GM12865 (cell line): ENCODE results near the gene BBOX1.

Experiments used
- DNase-seq: peaks from one replicate; pipeline ENCODE4 v3.0.0; 2010; ENCODE audit warnings: low read depth
- H3K4me3 ChIP-seq: 2 replicates; pipeline ENCODE4 v1.5.1; 2011; ENCODE audit warnings: mild to moderate bottlenecking, low read depth, low read length, control low read depth
- TF ChIP-seq, protein P1 (sequence below): IDR thresholded peaks from 2 replicates; pipeline ENCODE4 v1.5.1; 2011; ENCODE audit warnings: low read length, control low read depth, low read depth, inconsistent platforms; ENCODE audit not compliant: insufficient read depth; ENCODE audit errors: missing control alignments

The BBOX1 gene

GRCh38 chr11:27111896-27112295 lies 71.3 kb downstream of the BBOX1 start:
- DNase-seq, result no peak
- H3K4me3 ChIP-seq, result no peak overlapping the region
- TF ChIP-seq, protein P1, sequence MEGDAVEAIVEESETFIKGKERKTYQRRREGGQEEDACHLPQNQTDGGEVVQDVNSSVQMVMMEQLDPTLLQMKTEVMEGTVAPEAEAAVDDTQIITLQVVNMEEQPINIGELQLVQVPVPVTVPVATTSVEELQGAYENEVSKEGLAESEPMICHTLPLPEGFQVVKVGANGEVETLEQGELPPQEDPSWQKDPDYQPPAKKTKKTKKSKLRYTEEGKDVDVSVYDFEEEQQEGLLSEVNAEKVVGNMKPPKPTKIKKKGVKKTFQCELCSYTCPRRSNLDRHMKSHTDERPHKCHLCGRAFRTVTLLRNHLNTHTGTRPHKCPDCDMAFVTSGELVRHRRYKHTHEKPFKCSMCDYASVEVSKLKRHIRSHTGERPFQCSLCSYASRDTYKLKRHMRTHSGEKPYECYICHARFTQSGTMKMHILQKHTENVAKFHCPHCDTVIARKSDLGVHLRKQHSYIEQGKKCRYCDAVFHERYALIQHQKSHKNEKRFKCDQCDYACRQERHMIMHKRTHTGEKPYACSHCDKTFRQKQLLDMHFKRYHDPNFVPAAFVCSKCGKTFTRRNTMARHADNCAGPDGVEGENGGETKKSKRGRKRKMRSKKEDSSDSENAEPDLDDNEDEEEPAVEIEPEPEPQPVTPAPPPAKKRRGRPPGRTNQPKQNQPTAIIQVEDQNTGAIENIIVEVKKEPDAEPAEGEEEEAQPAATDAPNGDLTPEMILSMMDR, result no peak

DNA sequence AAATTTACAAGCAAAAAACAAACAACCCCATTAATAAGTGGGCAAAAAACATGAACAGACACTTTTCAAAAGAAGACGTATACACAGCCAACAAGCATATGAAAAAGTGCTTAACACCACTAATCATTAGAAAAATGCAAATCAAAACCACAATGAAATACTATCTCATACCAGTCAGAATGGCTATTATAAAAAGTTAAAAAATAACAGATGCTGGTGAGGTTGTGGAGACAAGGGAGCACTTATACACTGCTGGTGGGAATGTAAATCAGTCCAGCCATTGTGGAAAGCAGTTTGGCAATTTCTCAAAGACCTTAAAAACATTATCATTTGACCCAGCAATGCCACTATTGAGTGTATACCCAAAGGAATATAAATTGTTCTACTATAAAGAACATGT lies 72.3 kb downstream of the BBOX1 start:
- no peak overlapping the region for H3K4me3 ChIP-seq
- no peak for DNase-seq
- TF ChIP-seq, protein P1, result no peak

- DNase-seq, result no peak
- TF ChIP-seq, protein P1, result no peak
- no peak overlapping the region for H3K4me3 ChIP-seq
Observed at GRCh38 chr11:27115051-27115650, 74.5 kb downstream of the BBOX1 start.

DNA sequence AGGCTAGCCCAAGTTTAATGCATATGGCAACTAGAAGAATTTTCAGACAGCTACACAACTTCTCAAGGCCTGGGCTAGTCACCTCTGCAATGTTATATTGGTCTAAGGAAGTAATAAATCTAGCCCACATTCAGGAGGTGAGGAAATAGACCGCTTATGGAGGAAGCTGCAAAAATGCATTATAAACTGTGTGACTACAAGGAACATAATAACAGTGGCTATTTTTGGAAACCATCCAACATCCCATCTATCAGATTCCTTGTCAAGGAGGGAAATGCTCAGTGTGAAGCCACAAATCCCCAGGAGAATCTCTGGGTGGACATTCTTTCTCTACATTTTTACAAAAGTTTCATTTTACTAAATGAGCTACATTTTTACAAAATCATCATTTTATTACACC lies 76.1 kb downstream of the BBOX1 start:
- H3K4me3 ChIP-seq, result no peak overlapping the region
- no peak for DNase-seq
- TF ChIP-seq, protein P1, result no peak

DNA sequence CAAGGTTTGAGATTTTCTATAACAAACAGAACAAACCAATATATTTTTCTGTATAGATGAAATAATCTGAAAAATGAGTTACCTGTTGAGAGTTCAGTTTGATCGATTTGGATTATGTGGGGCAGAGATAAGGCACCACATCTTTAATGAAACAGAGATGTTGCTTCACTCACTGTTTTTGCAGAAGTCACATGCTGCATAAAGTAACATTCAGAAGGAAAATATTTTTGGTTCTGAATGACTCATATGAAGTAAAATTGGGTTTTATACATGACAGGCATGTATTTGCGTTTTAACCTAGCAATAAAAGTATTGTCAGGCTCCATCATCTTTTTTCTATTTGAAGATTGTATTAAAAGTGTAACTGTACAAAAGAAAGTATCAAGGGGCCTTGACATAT lies 77.8 kb downstream of the BBOX1 start:
- TF ChIP-seq, protein P1, result no peak
- DNase-seq, result no peak
- no peak overlapping the region for H3K4me3 ChIP-seq

DNA sequence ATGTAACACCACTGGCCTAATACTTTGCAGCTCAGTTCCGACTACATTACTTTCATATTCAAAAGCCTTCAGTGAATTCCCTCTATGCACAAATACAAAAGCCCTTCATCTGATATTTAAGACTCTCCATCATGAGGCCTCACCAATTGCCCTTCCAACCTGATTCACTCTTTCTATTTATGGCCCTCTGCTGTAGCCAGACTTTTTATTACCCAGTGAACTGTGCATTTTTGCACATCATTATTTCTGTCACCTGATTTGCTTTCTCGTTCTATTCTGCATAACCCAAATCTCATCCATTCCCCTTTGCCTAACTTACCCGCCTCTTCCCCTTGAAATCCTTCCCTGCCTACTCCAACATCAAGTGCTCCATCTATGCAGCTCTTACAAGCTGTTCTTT lies 78.3 kb downstream of the BBOX1 start:
- no peak overlapping the region for H3K4me3 ChIP-seq
- DNase-seq, result no peak
- TF ChIP-seq, protein P1, result no peak

- TF ChIP-seq, protein P1, result no peak
- no peak for DNase-seq
- H3K4me3 ChIP-seq, result no peak overlapping the region
Observed at GRCh38 chr11:27119396-27119795, 78.8 kb downstream of the BBOX1 start.
